ENCODE results near the gene RPS27.

The RPS27 gene

GRCh38 chr1:153945795-153946621 lies 44.6 kb upstream of the RPS27 start:
- Histone ChIP-seq H2AFZ (ENCODE audit: low read length) (peak overlapping the region; percentile 89), H2AK5ac (ENCODE audit: low read depth, low read length) (peak overlapping the region; percentile 64), H4K91ac (ENCODE audit: low read depth, low read length, poor library complexity) (no peak overlapping the region), H3K27ac (replicated peaks; ENCODE audit: low read length) (no peak overlapping the region), H3K23ac (ENCODE audit: low read depth, low read length, poor library complexity) (peak overlapping the region; percentile 82), H3K79me1 (ENCODE audit: low read depth, low read length) (peaks cover 4% of the 10 kb centered on the region), H2BK12ac (ENCODE audit: low read length) (no peak overlapping the region), H2BK120ac (ENCODE audit: low read depth, low read length) (no peak overlapping the region), H2BK5ac (ENCODE audit: low read length) (no peak overlapping the region), H3K4me3 (ENCODE audit: low read length in 2 of 2) (peak overlapping the region; percentile 89 to 94), H3K4me2 (ENCODE audit: insufficient read depth, low read length, poor library complexity, severe bottlenecking) (peak overlapping the region; percentile 99), H3K14ac (ENCODE audit: low read length) (no peak overlapping the region), H3K4ac (ENCODE audit: low read length) (no peak overlapping the region), H3K9ac (ENCODE audit: low read depth, low read length, poor library complexity) (peak overlapping the region; percentile 88), H2BK15ac (ENCODE audit: low read length) (no peak overlapping the region), H3K9me3 (replicated peaks in 1 of 2; ENCODE audit: control insufficient read depth in 2 of 2, insufficient read depth in 1 of 2, low read depth in 1 of 2, low read length in 2 of 2) (no peaks in the 10 kb centered on the region), H4K8ac (ENCODE audit: low read depth, low read length) (no peak overlapping the region), H3K18ac (ENCODE audit: low read length) (peak overlapping the region; percentile 88), H3K36me3 (replicated peaks in 1 of 2; ENCODE audit: control insufficient read depth in 2 of 2, insufficient read depth in 2 of 2, low read length in 2 of 2) (peaks cover 14 to 77% of the 10 kb centered on the region in 2 donors), H3K27me3 (ENCODE audit: control insufficient read depth in 3 of 3, insufficient read depth in 3 of 3, low read depth in 1 of 3, low read length in 3 of 3) (peaks cover 0 to 3% (median 0%) of the 10 kb centered on the region in 3 experiments), H3K4me1 (ENCODE audit: control insufficient read depth in 2 of 2, insufficient read depth in 1 of 2, low read depth in 1 of 2, low read length in 2 of 2) (peaks cover 7 to 13% of the 10 kb centered on the region in 2 donors)
- WGBS, 2 donors (ENCODE audit: extremely low coverage in 2 of 2, insufficient read length in 2 of 2, insufficient replicate concordance in 1 of 2), result no CpG with 5 or more reads among the region's 95 CpGs
- DNase-seq (ENCODE audit: low spot score), result no peak

GRCh38 chr1:153946622-153947241 lies 43.8 kb upstream of the RPS27 start, which contains the start of gene DENND4B:
TSS of gene DENND4B (minus strand) at chr1:153946718. CDS start at chr1:153944374, 2,344 bp downstream.
- Histone ChIP-seq H3K9ac (ENCODE audit: low read depth, low read length, poor library complexity) (peak within 1 kb of the TSS; percentile 88), H3K36me3 (replicated peaks in 1 of 2; ENCODE audit: control insufficient read depth in 2 of 2, insufficient read depth in 2 of 2, low read length in 2 of 2) (peaks cover 17 to 77% of the 10 kb centered on the region in 2 donors), H3K9me3 (replicated peaks in 1 of 2; ENCODE audit: control insufficient read depth in 2 of 2, insufficient read depth in 1 of 2, low read depth in 1 of 2, low read length in 2 of 2) (no peaks in the 10 kb centered on the region), H2BK5ac (ENCODE audit: low read length) (no peak within 1 kb of the TSS), H2BK12ac (ENCODE audit: low read length) (no peak within 1 kb of the TSS), H3K18ac (ENCODE audit: low read length) (peak within 1 kb of the TSS; percentile 88), H3K79me1 (ENCODE audit: low read depth, low read length) (peaks cover 4% of the 10 kb centered on the region), H3K4me3 (ENCODE audit: low read length in 2 of 2) (peak within 1 kb of the TSS; percentile 89 to 94), H4K91ac (ENCODE audit: low read depth, low read length, poor library complexity) (no peak within 1 kb of the TSS), H3K4me1 (ENCODE audit: control insufficient read depth in 2 of 2, insufficient read depth in 1 of 2, low read depth in 1 of 2, low read length in 2 of 2) (peaks cover 7 to 13% of the 10 kb centered on the region in 2 donors), H2AK5ac (ENCODE audit: low read depth, low read length) (peak within 1 kb of the TSS; percentile 64), H3K14ac (ENCODE audit: low read length) (no peak within 1 kb of the TSS), H3K27me3 (ENCODE audit: control insufficient read depth in 3 of 3, insufficient read depth in 3 of 3, low read depth in 1 of 3, low read length in 3 of 3) (peaks cover 0 to 3% (median 0%) of the 10 kb centered on the region in 3 experiments), H2BK120ac (ENCODE audit: low read depth, low read length) (no peak within 1 kb of the TSS), H3K23ac (ENCODE audit: low read depth, low read length, poor library complexity) (peak within 1 kb of the TSS; percentile 82), H2AFZ (ENCODE audit: low read length) (peak within 1 kb of the TSS; percentile 89), H3K4me2 (ENCODE audit: insufficient read depth, low read length, poor library complexity, severe bottlenecking) (peak within 1 kb of the TSS; percentile 99), H4K8ac (ENCODE audit: low read depth, low read length) (no peak within 1 kb of the TSS), H3K27ac (replicated peaks; ENCODE audit: low read length) (no peak within 1 kb of the TSS), H3K4ac (ENCODE audit: low read length) (no peak within 1 kb of the TSS), H2BK15ac (ENCODE audit: low read length) (no peak within 1 kb of the TSS)
- peak; percentile 76 for DNase-seq (ENCODE audit: low spot score)
- WGBS, 2 donors (ENCODE audit: extremely low coverage in 2 of 2, insufficient read length in 2 of 2, insufficient replicate concordance in 1 of 2), result no CpG with 5 or more reads among the region's 28 CpGs

GRCh38 chr1:153951183-153951582 lies 39.4 kb upstream of the RPS27 start:
- Histone ChIP-seq H2BK120ac (ENCODE audit: low read depth, low read length) (no peak overlapping the region), H3K36me3 (replicated peaks in 1 of 2; ENCODE audit: control insufficient read depth in 2 of 2, insufficient read depth in 2 of 2, low read length in 2 of 2) (peaks cover 27 to 73% of the 10 kb centered on the region in 2 donors), H3K9me3 (replicated peaks in 1 of 2; ENCODE audit: control insufficient read depth in 2 of 2, insufficient read depth in 1 of 2, low read depth in 1 of 2, low read length in 2 of 2) (no peaks in the 10 kb centered on the region), H3K14ac (ENCODE audit: low read length) (no peak overlapping the region), H3K4me3 (ENCODE audit: low read length in 2 of 2) (no peak overlapping the region), H2BK12ac (ENCODE audit: low read length) (no peak overlapping the region), H2AFZ (ENCODE audit: low read length) (no peak overlapping the region), H2BK15ac (ENCODE audit: low read length) (no peak overlapping the region), H3K4ac (ENCODE audit: low read length) (no peak overlapping the region), H3K79me1 (ENCODE audit: low read depth, low read length) (peaks cover 4% of the 10 kb centered on the region), H3K4me1 (ENCODE audit: control insufficient read depth in 2 of 2, insufficient read depth in 1 of 2, low read depth in 1 of 2, low read length in 2 of 2) (peaks cover 2 to 3% of the 10 kb centered on the region in 2 donors), H3K18ac (ENCODE audit: low read length) (no peak overlapping the region), H4K8ac (ENCODE audit: low read depth, low read length) (no peak overlapping the region), H3K4me2 (ENCODE audit: insufficient read depth, low read length, poor library complexity, severe bottlenecking) (no peak overlapping the region), H3K27ac (replicated peaks; ENCODE audit: low read length) (no peak overlapping the region), H2AK5ac (ENCODE audit: low read depth, low read length) (no peak overlapping the region), H3K9ac (ENCODE audit: low read depth, low read length, poor library complexity) (no peak overlapping the region), H3K27me3 (ENCODE audit: control insufficient read depth in 3 of 3, insufficient read depth in 3 of 3, low read depth in 1 of 3, low read length in 3 of 3) (no peaks in the 10 kb centered on the region), H3K23ac (ENCODE audit: low read depth, low read length, poor library complexity) (peak overlapping the region; percentile 47), H2BK5ac (ENCODE audit: low read length) (peak overlapping the region; percentile 13), H4K91ac (ENCODE audit: low read depth, low read length, poor library complexity) (no peak overlapping the region)
- no peak for DNase-seq (ENCODE audit: low spot score)
- WGBS, 2 donors (ENCODE audit: extremely low coverage in 2 of 2, insufficient read length in 2 of 2, insufficient replicate concordance in 1 of 2), result no CpG with 5 or more reads among the region's 11 CpGs

- Histone ChIP-seq H3K18ac (ENCODE audit: low read length) (no peak overlapping the region), H3K36me3 (replicated peaks in 1 of 2; ENCODE audit: control insufficient read depth in 2 of 2, insufficient read depth in 2 of 2, low read length in 2 of 2) (peaks cover 27 to 73% of the 10 kb centered on the region in 2 donors), H2BK120ac (ENCODE audit: low read depth, low read length) (no peak overlapping the region), H3K4me3 (ENCODE audit: low read length in 2 of 2) (no peak overlapping the region), H2BK15ac (ENCODE audit: low read length) (no peak overlapping the region), H4K8ac (ENCODE audit: low read depth, low read length) (no peak overlapping the region), H2BK5ac (ENCODE audit: low read length) (peak overlapping the region; percentile 13), H2AFZ (ENCODE audit: low read length) (no peak overlapping the region), H3K14ac (ENCODE audit: low read length) (no peak overlapping the region), H3K79me1 (ENCODE audit: low read depth, low read length) (peaks cover 4% of the 10 kb centered on the region), H2AK5ac (ENCODE audit: low read depth, low read length) (no peak overlapping the region), H3K4me1 (ENCODE audit: control insufficient read depth in 2 of 2, insufficient read depth in 1 of 2, low read depth in 1 of 2, low read length in 2 of 2) (peaks cover 2 to 3% of the 10 kb centered on the region in 2 donors), H3K23ac (ENCODE audit: low read depth, low read length, poor library complexity) (no peak overlapping the region), H3K27ac (replicated peaks; ENCODE audit: low read length) (no peak overlapping the region), H3K4ac (ENCODE audit: low read length) (no peak overlapping the region), H3K27me3 (ENCODE audit: control insufficient read depth in 3 of 3, insufficient read depth in 3 of 3, low read depth in 1 of 3, low read length in 3 of 3) (no peaks in the 10 kb centered on the region), H3K4me2 (ENCODE audit: insufficient read depth, low read length, poor library complexity, severe bottlenecking) (no peak overlapping the region), H4K91ac (ENCODE audit: low read depth, low read length, poor library complexity) (no peak overlapping the region), H3K9me3 (replicated peaks in 1 of 2; ENCODE audit: control insufficient read depth in 2 of 2, insufficient read depth in 1 of 2, low read depth in 1 of 2, low read length in 2 of 2) (no peaks in the 10 kb centered on the region), H3K9ac (ENCODE audit: low read depth, low read length, poor library complexity) (peak overlapping the region; percentile 30), H2BK12ac (ENCODE audit: low read length) (no peak overlapping the region)
- DNase-seq (ENCODE audit: low spot score), result no peak
- WGBS, 2 donors (ENCODE audit: extremely low coverage in 2 of 2, insufficient read length in 2 of 2, insufficient replicate concordance in 1 of 2), result no CpG with 5 or more reads among the region's 2 CpGs
These were observed 38.8 kb upstream of the RPS27 start for GRCh38 chr1:153951801-153952200.
